NCI-H128 (cell line): ENCODE results near the gene ITPR2.
"Not testable (repeated sequence)": the region's sequence is repeated elsewhere in the genome, so short reads cannot be mapped to it uniquely, and the experiment has no call there.

Experiments used
- DNase-seq: peaks from one replicate; lab custom pipeline; 2025; ENCODE audit not compliant: unreplicated experiment; lab: John Stamatoyannopoulos, UW

ITPR2 gene

DNA sequence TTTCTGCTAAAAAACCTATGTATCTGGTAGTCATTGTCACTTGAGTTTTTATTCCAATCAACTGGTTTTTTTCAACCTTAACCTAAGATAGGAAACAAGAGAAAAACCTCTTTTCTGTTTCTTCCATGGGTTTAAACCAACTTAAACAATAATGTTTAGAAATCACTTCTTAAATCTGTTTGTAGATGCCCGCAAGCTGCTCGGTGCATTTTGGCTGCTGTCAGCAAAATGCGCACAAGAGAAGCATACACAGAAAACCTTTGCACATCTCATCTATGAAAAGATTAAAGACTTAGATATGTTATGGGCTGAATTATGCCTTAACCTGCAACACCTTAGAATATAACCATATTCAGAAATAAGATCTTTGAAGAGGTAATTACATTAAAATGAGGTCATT lies 299.8 kb downstream of the ITPR2 start:
- no peak for DNase-seq

DNA sequence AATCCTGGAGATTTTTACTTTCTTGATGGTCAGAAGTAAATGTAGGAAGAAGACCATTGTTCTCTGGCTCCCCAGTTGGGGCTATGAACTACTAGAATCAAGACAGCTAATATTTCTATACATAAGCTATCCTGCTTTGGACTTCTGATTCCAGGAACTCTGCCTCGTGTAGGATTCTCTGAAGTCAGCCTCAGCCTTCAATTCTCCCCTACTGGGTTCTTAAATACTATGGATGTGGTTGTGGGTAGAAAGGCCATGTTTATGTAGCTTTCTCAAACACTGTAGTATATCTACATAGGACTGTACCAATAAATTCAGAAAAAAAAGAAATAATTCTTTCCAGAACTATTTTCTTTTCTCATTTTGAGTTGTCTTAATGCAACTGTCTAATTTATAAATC lies 302.5 kb downstream of the ITPR2 start:
- no peak for DNase-seq

- no peak for DNase-seq
These were observed 304.1 kb downstream of the ITPR2 start for GRCh38 chr12:26528943-26529342.

GRCh38 chr12:26527682-26528081 lies 305.3 kb downstream of the ITPR2 start:
- no peak for DNase-seq

DNA sequence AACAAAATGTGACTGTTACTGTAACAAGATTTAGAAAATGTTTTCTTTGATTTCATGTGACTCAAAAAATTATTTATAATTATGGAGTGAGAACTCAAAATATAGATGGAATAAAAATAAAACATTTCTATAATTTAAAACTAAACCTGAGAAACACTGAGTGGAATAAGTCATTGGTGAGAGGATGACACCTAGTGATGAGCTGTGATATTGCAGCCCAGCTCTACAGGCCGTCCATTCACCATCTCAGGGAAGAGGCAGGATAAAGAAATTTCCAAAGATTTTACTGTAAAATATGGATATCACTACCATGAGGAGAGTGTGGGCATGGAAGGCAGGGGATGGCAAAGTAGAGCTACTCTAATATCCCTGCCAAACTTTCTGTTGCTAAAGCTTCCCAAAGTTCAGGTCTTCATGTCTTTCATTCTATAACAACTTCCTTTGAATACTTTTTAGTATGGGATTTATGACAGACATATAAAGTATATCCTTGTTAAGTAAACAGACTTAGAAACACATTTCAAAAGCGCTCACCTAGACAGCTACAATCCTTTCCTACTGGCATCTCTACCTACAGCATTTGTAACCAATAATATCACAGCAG lies 308.0 kb downstream of the ITPR2 start:
- no peak for DNase-seq

DNA sequence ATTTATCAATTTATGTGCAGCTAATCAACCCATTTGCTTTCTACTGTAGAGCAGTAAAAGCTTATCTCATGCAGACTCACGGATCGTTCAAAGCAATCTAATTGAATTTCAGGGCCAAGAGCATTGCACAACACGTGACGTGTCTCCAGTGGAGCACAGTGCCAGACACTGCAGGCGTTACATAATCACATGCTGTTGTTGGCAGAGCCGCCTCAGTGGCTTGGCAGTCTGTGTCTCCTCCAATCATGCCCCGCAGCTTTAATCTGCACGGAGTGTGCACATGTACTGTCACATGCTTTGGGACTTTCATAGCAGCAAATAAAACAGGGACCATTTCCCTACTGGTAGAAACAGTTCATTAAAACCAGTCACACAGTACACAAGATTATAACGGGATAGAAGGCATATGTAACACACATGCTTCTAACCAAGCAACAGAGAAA lies 309.3 kb downstream of the ITPR2 start:
- DNase-seq: no peak

DNA sequence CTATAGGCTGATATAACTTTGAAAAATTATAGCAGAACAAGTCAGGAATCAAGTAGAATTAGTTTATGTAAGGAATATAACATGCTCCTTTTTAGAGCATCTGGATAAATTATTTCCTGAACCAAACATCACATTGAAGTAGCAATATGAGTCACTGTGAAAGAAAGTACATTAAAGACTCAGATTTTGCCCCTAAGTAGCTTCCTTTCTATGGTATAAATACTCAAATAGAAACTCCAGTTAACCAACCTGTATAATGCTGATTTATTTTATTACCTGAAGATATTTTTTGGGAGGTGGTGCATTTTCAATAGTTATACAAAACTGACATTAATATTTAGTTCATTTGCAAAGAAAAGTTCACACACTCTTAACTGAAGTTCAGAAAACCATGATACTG lies 312.1 kb downstream of the ITPR2 start:
- no peak for DNase-seq

GRCh38 chr12:26520109-26520508 lies 312.9 kb downstream of the ITPR2 start:
- DNase-seq: no peak

DNA sequence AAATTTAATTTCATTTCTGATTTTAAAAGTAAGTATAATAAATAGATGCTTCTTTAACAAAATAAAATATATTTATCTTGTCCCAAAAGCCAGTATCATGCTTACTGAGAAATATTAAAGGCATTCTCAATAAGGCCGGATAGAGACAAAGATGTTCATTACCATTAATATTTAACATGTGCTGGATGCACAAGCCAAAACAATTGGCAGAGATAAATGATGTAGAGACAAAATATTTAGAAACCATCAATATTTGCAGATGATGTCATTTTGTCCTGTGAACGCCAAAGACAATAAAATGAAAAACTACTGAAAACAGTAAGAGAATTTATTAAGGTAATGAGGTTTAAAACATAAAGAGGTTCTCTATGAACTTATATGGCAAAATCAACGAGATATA lies 313.5 kb downstream of the ITPR2 start:
- no peak for DNase-seq

DNA sequence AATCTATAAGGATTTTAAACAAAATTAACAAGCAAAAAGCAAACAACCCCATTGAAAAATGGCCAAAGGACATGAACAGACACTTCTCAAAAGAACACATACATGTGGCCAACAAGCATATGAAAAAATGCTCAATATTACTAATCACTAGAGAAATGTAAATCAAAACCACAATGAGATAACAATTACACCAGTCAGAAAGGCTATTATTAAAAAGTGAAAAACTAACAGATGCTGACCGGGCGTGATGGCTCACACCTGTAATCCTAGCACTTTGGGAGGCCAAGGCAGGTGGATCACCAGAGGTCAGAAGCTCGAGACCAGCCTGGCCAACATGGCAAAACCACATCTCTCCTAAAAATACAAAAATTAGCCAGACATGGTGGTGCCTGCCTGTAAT lies 315.7 kb downstream of the ITPR2 start:
- not testable (repeated sequence) for DNase-seq

DNA sequence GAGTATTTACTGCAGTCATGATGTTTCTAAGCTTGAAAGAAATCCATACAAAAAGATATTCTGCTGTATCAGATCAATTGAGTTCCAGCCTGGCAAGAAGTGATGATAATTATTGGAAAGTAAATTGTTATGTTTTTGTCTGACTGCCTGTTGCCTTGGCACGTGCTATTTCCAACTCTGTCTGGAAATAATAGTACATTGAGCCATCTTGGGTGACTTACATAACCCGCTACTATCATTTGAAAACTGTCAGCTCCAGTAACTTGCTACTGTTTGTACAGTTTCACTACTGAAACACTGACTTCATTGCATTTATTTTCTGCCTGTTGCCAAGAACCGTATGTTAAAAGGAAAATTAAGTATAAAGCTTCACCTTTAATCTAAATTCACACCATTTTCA lies 318.6 kb downstream of the ITPR2 start:
- no peak for DNase-seq

- no peak for DNase-seq
These were observed 319.5 kb downstream of the ITPR2 start for GRCh38 chr12:26513363-26514043.

- DNase-seq: no peak
These were observed 320.8 kb downstream of the ITPR2 start for GRCh38 chr12:26512213-26512612.

DNA sequence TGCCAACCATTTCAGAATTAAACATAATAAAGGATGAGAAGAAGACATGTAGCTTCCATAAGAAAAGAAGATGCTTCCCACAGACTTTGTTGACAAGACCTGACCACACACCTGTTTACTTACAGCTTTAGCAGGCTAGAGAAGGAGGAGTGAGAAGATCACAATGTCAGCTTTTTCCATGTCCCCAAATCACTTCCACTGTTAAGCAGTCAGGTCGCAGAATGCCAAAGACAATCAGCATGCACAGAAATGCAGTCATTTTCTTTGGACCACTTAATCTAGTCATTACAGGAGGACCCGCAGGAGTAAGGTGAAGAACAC lies 322.7 kb downstream of the ITPR2 start:
- DNase-seq: no peak

DNA sequence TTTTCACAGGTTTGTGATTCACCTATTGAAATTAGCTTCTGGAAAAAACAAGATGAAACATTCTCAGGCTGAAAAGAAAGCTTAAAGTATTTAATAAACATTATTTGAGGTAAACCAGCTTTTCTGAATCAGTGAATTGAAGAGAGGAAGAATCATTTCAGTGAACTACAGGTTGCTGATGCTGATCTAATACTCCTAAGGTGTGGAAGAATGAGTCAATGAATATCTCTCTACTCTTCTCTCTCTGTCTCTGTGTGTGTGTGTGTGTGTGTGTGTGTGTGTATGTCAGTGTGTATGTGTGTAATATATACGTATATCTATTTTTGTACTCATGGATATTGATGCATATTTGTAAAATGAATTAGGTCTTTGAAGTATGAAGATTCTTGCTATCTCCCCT lies 325.4 kb downstream of the ITPR2 start:
- DNase-seq: no peak

- no peak for DNase-seq
These were observed 332.9 kb downstream of the ITPR2 start for GRCh38 chr12:26499979-26500640.

- DNase-seq: no peak
These were observed 336.8 kb downstream of the ITPR2 start for GRCh38 chr12:26496170-26496569.

- DNase-seq: no peak
These were observed 339.3 kb downstream of the ITPR2 start for GRCh38 chr12:26493656-26494055.

DNA sequence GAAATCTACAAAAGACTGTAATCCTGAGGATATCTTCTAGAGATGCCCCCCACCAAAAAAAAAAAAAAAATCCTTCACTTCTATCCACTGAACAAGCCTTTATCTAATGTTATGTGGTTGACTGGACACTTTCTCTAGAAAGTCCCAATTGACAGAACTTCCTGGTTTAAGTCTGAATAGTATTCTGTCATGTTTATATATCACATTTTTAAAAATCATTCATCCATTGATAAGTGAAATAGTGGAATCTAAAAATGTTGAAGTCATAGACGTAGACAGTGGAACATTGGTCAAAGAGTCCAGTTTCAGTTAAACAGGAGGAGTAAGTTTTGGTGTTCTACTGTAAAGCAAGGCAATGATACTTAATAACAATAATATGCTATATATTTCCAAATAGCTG lies 340.6 kb downstream of the ITPR2 start:
- DNase-seq: no peak

GRCh38 chr12:26489908-26490307 lies 343.1 kb downstream of the ITPR2 start:
- no peak for DNase-seq

- DNase-seq: no peak
These were observed 344.6 kb downstream of the ITPR2 start for GRCh38 chr12:26488351-26488750.

GRCh38 chr12:26473291-26473690 lies 359.7 kb downstream of the ITPR2 start:
- no peak for DNase-seq

DNA sequence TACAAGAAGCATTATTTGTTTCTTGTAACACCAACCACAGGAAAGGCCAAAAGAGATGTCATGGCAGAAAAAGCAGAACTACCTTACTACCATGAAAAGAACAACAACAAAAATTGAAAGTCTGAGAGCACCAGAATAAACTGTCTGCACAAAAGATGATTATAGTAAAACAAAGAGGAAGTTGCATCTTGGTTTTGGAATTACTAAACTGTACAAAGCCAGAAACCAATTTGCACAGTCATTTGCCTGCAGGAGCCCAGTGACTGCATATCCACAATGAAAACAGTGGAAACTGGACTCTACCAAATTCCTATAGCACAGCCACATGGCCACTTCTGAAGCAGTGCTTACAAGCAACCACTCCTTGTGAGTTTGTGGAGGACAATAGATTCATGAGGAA lies 361.4 kb downstream of the ITPR2 start:
- DNase-seq: no peak
